ENCODE results near the gene TENM4.

The TENM4 gene

DNA sequence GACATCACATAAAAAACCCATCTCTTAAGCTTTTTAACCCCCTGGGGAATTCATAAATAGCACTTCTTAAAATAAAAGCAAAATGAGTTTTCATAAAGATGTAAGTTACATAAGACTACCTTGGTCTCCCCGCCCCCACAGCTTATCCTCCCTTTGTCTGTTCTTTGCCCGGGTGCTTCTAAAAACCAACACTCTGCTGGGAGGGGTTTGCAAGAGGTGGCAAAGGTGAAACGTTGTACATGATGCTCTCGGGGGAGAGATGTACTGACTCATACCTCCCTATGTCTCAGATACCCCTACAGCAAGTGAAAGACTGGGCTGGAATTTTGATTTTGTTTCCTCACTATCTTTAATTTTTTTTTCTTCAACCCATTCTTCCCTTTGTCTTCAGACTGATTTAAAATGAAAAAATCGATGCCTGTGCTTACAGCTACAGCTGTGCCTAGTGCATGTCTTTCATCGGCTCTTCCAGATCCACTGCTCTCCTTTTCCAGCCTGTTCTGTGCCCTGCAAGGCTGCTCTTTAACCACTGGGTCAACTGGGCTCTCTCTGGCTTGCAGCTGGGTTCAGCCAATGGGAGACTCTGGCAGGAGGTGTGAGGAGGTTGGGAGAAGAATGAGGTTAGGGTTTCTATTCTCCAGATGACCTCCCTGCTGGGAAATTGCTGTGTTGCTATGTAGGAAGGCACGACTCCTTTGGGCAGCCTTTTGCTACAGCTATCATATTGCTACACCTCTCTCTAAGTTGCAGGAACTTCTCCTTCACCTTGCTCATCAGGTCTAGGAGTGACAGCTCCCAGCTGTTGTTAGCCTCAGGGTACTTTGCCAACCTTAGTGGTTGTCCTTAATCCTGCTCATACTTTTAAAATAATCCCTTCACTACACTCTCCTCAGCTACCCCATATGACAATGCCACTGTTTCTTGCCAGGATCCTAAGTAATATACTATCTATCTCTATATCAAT lies 266.5 kb downstream of the TENM4 start:
- no peak for DNase-seq (ENCODE audit: low read depth in 2 of 2)

- DNase-seq (ENCODE audit: low read depth in 2 of 2), result no peak
Observed at GRCh38 chr11:79173615-79174014, 267.2 kb downstream of the TENM4 start.

- no peak for DNase-seq (ENCODE audit: low read depth in 2 of 2)
Observed at GRCh38 chr11:79170321-79170720, 270.5 kb downstream of the TENM4 start.

DNA sequence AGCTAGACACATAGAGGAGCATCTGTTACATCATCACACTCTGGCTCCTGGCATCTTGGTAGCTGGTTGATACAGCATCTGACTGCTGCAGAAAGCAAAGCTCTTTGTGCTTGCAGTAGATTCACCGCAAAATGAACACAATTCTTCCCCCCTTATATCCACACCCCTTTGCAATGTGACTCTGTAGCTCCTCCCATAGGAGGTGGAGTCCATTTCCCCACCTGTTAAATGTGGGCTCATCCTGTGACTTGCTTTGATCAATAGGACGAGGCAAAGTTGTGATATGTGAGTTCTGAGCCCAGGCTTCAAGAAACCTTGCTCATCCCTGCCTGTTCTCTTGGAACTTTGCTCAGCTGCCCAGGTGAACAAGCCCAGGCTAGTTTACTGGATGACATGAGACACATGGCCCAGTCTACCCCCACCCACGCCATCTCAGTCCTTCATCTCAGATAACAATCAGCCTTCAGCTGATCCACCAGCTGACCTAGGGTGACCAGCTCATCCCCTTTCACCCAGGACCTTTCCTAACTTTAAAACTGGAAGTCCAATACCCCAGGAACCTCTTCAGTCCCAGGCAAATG lies 272.2 kb downstream of the TENM4 start:
- no peak for DNase-seq (ENCODE audit: low read depth in 2 of 2)

- DNase-seq (ENCODE audit: low read depth in 2 of 2), result no peak
Observed at GRCh38 chr11:79167510-79168188, 273.2 kb downstream of the TENM4 start.

- DNase-seq (ENCODE audit: low read depth in 2 of 2), result no peak
Observed at GRCh38 chr11:79165908-79166307, 274.9 kb downstream of the TENM4 start.

DNA sequence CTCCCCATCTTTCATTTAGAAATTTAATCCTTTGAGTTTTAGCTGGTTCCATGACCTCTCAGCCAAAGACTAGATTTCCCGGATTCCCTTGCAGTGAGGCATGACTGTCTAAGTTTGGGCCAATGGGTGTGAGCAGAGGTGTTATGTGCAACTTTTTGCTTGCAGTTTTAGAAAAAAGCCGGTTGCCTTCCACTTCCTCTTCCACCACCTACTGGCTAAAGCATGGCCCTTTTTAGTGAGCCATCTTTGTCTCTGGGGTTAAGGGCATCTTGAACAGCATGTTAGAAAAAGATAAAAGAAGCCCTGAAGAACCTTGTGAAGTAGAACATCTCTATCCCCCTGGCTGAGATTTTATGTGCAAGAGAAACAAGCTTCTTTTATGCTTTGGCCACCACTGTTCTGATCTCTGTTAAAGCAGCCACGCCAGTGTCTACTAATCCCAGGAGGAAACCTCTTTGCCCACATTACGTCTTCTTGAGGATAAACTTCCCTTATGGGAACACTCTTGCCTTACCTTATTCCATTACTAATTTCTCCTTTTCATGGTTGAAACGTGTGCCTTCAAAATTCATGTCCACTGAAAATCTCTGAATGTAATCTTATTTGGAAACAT lies 279.9 kb downstream of the TENM4 start:
- DNase-seq (ENCODE audit: low read depth in 2 of 2), result no peak

- DNase-seq (ENCODE audit: low read depth in 2 of 2), result no peak
Observed at GRCh38 chr11:79159657-79160450, 281.0 kb downstream of the TENM4 start.

GRCh38 chr11:79157738-79158137 lies 283.1 kb downstream of the TENM4 start:
- no peak for DNase-seq (ENCODE audit: low read depth in 2 of 2)

GRCh38 chr11:79156031-79156430 lies 284.8 kb downstream of the TENM4 start:
- DNase-seq (ENCODE audit: low read depth in 2 of 2), result no peak

- DNase-seq (ENCODE audit: low read depth in 2 of 2), result no peak
Observed at GRCh38 chr11:79155237-79155636, 285.6 kb downstream of the TENM4 start.

DNA sequence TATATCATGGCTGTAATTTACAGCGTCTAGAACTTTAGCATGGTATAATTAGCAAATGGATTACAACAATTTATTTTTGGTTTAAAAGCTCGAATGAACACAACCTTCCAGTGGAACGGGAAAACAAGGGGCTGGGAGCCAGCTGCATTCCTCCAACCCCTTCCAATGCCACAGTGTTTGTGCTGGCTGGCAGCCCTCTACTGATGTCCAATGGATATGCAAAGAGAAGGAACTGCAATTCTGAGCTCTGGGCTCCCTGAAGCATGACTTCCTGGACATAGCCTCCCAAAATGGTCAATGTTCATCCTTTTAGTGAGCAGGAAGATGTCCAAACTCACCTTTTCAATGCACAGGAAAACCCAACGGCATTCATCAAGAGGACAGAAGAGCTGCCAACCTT lies 288.3 kb downstream of the TENM4 start:
- no peak for DNase-seq (ENCODE audit: low read depth in 2 of 2)

GRCh38 chr11:79151396-79151795 lies 289.4 kb downstream of the TENM4 start:
- DNase-seq (ENCODE audit: low read depth in 2 of 2), result no peak

- DNase-seq (ENCODE audit: low read depth in 2 of 2), result no peak
Observed at GRCh38 chr11:79150966-79151365, 289.9 kb downstream of the TENM4 start.

DNA sequence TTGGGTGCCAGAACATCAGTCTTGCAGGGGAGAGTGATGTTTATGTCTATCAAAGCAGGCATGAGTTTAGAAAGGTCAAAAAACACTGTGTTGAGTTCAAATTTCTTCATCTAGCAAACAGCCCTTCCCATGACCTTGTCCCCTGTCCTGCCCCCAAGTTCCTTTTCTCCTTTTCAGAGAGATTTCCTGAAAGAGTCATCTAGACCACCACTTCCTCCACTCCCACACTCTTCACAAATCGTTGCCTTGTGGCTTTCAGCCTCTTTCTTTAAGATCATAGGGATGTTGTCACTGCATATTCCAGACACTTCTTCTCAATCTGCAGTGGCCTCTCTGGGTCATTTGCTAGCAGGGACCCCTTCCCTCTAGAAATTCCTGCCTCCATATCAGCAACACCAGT lies 290.5 kb downstream of the TENM4 start:
- no peak for DNase-seq (ENCODE audit: low read depth in 2 of 2)

DNA sequence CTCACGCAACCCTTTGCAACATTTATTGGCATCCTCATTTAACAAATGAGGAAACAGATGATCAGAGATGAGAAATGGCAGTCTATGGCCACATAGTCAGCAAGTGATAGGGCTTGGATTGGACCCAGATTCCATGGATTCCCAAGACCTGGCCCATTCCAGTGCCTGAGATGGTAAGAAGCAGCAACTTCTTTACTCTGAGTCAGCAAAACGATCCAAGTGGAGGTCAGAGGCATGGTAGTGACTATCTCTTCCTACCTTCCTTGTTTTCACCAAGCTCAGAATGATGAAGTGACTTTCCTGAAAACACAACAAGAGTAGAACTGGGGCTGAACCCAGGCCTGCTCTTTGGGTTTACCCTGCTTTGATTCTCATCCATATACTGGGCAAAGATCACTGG lies 293.1 kb downstream of the TENM4 start:
- no peak for DNase-seq (ENCODE audit: low read depth in 2 of 2)

- DNase-seq (ENCODE audit: low read depth in 2 of 2), result no peak
Observed at GRCh38 chr11:79147011-79147410, 293.8 kb downstream of the TENM4 start.

DNA sequence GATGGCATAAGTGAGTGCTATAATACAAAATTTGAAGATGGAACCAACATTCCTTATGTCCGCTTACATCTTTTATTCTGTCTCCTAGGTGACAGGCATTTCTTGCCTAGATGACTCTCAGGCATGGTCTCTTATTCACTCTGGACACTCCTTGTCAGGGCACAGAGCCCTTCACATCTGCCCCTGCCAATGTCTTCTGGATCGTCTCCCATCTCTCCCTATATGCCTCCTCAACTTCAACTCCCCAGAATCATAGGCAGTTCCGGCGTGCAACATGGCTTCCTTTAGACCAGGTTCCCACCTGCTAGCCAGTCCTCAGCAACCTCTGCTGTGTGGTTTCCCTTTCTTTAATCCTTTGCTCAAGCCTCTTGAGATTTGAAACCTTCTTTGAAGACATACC lies 300.9 kb downstream of the TENM4 start:
- no peak for DNase-seq (ENCODE audit: low read depth in 2 of 2)

- DNase-seq (ENCODE audit: low read depth in 2 of 2), result no peak
Observed at GRCh38 chr11:79129702-79130101, 311.1 kb downstream of the TENM4 start.

- DNase-seq (ENCODE audit: low read depth in 2 of 2), result no peak
Observed at GRCh38 chr11:79128291-79128690, 312.5 kb downstream of the TENM4 start.

DNA sequence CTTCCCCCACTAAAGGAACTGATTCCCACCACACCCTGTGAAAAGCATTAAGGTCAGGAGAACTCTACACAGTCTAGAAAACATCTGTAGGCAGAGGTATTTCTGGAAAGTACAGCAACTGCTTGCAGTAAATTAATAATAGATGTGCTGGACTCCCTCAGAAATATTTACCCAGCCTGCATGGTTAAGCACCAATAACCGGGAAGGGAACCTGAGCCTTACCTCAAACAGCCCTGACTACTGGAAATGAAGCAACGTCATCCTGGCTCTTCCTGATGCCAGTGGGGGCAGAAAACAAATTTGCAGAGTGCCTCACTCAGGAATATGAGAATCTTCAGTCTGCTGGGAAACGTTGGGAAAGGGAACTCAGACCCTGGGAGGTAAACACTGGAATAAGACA lies 318.1 kb downstream of the TENM4 start:
- no peak for DNase-seq (ENCODE audit: low read depth in 2 of 2)
